GM19043 (cell line): ENCODE results near the gene COL28A1.

Source experiments
- ATAC-seq: cut with Tn5 transposase; IDR thresholded peaks from one replicate; pipeline ENCODE4 v1.9.1; 2021; ENCODE audit warnings: low read depth; ENCODE audit not compliant: unreplicated experiment

Gene COL28A1

DNA sequence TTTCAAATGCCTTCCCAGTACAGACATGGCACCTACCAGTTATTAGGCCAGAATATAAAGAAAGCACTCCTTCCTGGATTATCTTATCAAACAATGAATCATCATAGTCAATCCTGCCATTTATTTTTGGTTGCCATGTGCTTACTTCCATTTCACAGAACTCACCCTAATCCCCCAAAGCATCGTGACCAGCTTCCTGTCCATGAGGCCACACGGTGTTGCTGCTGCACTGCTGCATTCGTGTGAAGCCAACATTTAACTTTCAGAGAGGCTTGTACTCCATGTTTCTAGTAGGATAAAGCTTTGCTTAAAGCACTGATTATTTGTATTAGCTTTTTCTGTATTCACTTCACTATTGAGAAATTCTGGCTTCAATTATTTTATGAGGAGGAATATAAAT, 14.4 kb downstream of the COL28A1 start:
- no peak for ATAC-seq

DNA sequence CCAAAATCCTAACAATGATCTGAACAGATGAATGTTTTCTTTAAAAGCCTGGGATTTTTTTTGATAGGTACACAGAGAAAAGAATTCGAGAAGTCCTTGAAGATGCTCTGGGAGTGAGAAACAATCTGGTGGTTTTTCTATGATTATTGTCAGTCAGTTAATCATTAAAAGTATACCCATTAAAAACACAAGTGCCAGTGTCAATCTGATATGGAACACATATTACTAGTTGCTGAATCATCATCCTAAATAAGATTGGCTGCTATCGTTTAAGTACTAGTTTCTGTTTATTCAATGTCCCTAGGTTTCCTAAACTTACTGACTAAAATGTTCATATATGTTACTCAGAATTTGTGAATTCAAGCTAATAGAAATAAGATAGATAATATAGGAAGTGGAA, 16.1 kb downstream of the COL28A1 start:
- no peak for ATAC-seq

DNA sequence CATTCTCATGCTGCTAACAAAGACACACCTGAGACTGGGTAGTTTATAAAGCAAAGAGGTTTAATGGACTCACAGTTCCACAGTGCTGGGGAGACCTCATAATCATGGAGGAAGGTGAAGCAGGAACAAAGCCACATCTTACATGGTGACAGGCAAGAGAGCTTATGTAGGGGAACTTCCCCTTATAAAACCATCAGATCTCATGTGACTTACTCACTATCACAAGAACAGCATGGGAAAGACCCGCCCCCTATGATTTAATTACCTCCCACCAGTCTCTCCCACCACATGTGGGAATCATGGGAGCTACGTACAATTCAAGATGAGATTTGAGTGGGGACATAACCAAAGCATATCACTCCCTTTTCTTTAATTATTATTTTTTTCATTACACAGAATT, 16.6 kb downstream of the COL28A1 start:
- no peak for ATAC-seq

DNA sequence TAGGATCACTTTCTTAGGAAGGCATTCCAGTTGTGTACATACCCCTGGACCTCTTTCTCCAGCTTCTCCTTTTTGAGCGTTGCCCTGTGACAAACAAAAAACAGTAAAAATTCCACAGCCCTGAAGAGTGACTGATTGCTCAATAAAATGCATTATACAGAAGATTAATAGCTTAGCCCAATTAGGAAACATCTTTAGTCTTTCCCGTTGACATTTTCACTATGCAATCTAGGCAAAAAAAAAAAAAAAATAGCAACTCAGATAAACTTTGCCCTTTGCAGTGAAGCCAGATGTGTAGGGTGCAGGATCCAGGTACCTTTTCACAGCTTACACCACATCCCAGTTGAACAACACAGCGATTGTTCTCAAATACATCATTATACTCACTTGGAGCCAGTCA, 17.9 kb downstream of the COL28A1 start:
- ATAC-seq = no peak

DNA sequence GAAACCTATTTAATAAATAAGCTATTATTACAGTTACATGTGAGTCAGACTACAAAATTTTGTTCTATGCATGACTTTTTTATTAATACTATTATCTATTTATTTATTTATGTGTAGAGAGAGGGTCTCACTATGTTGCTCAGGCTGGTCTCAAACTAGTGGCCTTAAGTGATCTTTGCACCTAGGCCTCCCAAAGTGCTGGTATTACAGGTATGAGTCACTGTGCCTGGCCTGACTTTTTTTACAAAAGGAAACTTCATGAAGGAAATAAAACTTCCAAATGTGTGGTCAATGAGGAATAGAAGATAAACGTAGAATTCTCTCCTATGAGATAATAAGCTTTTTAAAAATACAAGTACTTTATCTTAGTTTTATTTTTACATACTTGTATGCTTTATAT, 19.0 kb downstream of the COL28A1 start:
- no peak for ATAC-seq

DNA sequence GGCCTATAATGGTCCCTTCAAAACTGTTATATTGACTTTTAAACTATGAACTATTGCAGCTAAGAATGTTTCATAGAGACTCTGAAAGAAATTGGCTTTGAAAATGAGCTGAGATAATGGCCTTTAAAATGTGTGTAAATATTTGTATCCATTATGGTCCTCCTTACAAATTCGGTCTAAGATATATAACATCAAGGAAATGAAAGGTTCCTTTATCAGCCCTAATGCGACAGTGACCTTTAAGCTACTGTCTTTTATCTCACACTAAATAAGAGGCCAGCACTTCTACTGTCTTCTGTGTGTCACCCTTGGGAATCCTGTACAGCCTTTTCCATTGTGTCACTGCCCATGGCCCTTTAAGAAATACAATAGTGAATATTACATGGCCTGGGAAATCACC, 19.5 kb downstream of the COL28A1 start:
- no peak for ATAC-seq

DNA sequence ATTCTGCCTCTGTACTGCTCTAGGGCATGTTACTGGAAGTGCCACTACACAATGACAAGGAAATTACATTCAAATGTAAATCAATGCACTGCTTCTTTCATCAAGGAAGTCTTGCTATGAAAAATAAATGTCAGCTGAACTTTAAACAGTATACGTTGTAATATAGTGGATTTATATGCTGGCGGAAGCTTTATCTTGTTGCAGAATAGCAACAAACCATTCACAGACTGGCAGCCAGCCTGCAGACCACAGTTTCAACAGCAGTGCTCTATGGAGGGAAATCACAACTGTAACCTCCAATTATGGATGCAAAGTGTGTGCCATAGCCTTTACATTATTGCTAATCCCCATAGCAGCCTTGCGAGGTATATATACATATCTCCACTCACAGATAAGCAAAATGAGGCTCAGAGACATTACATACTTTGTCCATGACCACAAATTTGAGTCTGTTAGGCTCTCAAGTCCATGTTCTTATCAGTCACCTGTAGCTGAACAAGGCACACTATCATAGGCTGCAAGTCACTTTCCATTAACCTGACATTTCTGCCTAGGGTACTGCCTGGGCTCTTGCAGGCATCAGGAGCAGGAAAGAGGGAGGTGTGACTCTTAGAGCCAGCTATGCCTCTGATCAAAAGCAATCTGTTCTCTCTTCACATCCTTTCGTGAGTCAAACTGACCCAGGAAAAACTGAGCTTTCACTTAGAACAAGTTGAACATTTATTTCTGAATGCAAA, 22.6 kb downstream of the COL28A1 start:
- ATAC-seq = no peak

DNA sequence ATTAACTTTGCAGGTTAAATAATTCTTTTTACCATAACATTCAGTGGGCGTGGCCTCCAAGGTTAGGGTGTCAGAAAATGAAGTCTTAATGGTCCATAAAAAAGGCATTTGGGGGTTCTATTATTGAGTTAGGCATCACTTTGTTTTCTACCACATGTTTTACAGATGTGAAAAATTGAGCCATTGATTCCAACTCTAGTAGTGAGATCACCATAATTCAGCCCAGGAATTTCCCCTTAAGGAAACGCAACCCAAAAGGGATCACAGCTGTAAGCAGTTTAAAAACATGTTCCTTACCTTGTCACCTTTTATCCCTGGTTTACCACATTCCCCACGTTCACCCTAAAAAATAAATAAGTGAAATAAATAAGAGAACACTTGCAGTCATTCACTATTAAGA, 24.9 kb downstream of the COL28A1 start:
- ATAC-seq = no peak

DNA sequence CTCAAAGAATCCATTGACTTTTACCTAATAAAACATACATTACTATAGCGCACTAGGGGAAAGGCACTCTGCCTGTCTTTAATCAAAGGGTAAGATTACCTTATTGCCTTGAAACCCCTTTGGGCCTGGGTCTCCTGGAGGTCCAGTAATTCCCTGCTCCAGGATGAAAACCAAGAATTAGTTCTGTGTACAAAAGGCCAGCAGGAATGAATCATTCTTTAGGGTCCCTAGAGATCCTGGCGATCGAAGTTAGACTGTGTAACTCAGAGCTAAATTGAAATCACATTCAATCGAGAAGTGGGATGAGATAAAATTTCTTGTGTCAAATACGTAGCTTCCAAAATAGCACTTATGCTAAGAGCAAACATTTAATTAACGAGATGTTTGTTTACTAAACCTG, 29.8 kb downstream of the COL28A1 start:
- ATAC-seq = no peak

DNA sequence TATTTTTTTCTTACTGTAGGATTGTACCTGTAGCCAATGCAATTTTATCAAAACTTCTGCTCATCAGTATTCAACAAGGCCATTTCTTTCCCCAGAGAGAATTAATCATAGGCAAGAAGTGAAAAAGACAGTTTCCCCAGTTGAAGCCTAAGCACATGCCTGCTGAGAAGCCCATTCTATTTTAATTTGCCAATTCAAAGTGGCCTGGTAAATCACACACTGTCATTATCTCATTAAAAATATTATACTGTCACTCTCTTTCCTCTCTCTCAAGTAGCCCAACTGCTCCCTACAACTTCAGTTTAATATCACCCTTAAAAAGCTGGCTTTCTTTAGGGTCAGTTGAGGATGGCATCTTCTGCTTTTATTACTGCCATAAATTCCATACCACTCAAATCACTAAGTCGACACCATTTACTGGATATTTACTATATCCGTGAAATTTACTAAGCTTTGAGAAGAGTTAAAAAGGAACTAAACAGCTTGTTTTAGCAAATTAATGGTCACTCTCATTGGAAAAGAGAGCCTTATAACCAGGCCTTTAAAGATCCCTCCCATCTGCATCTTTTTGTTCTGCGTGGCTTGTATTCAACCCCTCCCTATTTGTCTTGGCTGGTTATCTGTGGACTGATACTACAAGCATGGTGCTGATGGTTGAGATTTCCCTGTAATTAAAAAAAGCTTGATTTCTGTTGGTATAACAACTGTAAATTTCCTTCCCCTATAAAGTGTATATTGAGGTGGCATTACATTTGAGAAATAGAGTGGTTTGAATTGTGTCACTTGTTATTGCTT, 30.6 kb downstream of the COL28A1 start:
- no peak for ATAC-seq

DNA sequence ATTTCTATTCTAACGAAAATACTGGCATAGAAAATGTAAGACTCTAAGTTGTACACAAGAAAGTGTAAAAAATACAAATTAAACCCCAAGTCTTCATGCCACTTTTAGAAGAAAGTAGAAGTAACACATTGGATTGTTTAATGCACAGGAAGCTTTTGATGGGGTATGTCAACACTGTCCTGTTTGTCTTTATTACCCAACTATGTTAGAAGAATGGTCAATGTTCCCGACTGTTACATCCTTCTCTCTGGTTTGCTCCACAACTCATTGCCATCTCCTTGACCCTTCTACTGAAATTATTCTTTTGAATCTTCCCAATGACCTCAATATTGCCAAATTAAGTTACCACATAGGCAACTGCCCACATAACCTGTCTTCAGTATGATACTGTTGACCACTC, 35.8 kb downstream of the COL28A1 start:
- ATAC-seq = no peak

DNA sequence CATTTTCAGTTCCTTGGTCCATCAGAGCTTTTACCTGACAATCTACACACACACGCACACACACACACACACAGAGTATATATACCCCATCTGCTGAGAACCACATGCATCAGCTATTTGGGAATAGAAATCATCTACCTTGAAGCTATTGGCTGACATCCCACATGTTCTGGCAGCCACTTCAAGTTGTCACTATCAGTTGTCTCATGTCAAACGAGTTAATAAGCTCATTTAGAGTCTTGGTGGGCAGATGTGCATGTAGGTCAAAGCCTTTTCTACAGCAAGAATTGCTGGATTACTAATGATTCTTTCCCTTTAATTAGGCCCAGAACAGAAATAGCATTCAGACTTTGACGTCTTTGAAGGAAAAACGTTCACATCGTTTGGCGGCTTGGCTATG, 36.8 kb downstream of the COL28A1 start:
- no peak for ATAC-seq

DNA sequence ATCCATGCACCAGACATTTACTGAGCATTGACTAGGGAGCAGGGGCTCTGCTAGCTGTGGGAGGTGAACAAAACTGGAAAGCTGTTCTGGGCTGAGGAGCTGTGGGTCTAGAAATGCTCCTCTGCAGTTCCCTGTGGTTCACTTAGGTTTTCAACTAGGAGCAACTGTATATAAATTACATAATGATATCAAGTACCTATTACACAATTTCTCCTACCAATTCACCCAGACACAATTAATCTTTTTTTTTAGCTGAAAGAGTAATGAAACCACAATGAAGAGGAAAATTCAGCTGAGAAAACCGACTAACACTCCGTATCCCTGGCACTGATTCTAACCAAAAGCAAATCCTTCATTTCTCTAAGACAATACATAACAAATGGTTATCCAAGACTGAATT, 39.4 kb downstream of the COL28A1 start:
- no peak for ATAC-seq

DNA sequence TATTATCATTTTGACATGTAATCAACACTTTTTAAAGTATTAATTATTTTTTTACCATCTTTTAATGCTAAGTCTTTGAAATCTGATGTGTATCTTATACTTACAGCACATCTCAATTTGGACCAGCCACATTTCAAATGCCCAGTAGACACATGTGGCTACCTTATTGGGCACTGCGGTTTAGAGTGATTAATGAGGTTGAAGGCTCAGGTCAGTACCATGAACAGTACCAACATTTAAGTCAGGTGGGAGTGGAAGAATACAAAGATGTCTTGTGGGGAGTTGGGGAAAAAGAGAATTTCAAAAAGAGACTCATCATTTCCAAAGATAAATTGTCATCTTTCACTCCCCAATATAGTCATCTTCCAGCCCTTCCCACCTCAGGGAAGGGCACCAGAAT, 40.5 kb downstream of the COL28A1 start:
- ATAC-seq = no peak

DNA sequence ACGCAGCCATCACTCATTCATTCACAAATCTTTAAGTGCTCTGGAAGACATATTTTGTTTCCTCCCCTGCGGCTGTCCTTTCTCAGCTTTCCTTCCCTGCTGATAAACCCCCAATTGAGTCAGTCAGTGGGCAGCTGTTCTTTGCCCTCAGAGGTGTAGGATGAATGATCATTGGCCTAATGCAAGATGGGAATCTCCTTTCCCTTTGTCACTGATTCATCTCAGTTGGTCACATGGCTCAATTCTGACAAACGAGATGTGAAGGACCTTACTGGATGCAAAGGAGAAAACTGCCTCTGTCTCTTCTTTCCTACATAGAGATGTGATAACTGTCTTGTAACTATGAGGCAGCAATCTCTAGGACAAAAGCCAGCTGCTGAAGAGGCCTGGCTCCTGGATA, 44.6 kb downstream of the COL28A1 start:
- ATAC-seq = no peak

DNA sequence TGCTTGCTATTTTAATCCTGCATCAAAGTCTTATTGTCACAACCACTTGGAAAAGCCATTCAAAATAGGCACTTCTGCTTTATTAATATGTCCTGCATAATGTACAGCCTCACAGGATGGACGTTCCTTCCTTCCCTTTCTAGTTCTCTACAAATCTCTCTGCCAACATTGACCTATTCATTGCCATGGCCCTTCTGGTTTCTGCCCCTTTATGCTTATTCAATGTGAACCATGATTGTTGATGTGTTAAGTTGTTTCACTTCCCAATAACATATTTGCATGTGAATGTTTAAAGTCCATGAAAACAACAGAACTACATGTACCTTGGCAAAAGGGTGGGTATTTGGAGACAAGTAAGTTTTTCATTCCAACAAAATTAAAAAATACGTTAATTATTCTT, 45.7 kb downstream of the COL28A1 start:
- ATAC-seq = no peak

DNA sequence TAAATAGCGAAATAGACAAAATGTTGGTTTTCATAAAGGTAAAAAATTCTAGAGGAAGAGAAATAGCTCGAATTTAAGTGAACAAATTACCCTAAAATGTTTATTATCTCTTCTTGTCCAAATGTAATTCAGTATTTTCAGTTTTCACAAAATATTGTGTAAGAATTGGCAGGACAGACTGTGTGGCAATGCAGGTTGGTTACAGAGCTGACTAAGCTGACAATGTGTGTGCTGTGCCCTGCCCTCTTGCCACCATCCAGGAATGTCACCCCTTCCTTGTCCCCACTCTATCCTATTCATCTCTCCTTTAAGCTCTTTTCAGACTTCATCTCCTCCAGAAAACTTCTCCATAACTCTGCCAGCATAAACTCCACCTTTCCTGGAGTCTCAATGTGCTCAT, 46.1 kb downstream of the COL28A1 start:
- ATAC-seq = no peak

DNA sequence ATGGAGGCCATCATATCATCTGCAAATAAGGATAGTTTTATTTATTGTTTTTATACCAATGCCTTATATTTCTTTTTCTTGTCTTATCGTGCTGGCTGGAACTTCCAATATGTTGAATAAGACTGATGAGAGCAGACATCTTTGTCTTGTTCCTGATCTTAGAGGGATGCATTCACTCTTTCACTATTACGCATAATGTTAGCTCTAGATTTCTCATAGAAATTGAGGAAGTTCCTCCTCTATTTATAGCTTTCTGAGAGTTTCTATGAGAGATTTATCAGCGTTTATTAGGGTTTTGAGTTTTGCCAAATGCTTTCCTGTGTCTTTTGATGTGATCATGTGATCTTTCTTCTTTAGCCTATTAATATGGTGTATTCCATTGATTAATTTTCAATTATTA, 49.3 kb downstream of the COL28A1 start:
- ATAC-seq = no peak

DNA sequence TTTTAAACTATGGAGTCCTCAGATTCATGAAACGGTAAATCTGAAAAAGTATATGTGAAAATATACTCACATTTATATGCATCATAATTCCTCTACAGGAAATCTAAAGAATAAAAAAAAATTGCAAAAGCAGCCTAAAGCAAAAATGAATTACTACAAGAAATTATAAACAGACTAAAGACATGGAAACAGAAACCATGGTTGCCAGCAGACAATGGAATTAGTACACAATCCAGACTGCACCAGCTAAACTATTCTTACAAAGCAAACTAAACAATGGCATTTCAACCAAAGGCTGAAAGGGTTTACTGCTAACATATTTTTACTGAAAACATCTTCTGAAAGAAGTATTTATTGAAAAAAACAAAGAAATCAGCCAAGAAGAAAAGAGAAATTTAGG, 51.6 kb downstream of the COL28A1 start:
- no peak for ATAC-seq

DNA sequence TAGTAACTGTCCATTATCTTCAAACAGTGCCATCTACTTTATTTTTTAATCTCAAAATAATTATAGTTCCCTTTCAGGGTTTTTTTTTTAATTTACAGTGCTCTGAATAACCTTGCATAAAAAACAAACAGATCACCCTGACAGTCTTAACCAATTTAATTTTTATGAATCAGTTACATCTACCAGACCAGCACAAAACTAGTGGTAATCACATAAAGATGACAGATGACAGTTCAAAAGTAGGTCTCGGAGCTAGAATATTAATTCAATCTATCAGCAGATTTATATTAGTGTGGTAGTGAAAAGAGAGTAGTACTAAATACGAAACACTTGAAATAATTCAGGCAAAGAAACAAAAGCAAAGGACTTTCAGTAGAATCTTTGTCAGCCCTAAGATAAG, 53.9 kb downstream of the COL28A1 start:
- no peak for ATAC-seq

DNA sequence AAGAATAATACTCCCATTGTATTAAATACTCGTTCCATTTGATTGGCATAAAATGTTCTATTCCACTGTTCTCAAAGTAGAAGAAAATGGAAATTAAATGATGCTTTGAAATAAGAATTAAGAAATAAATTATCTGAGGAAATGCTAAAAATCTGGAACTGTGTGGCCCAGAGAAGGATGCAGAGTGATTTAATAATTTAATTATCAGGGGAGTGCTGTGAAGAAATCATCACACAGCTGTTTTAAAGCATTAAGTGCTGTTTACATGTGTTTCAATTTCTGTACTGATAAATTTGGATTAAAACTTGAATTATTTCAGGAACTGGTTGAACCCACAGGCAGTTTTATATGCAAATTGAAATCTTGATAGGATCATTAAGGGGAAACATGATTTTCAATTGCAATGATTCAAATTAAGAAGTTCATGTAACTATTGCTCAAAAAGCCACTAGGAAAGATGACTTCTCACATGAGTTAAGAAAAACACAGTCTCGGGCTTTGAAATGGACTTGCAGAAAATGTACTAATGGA, 56.3 kb downstream of the COL28A1 start:
- no peak for ATAC-seq

DNA sequence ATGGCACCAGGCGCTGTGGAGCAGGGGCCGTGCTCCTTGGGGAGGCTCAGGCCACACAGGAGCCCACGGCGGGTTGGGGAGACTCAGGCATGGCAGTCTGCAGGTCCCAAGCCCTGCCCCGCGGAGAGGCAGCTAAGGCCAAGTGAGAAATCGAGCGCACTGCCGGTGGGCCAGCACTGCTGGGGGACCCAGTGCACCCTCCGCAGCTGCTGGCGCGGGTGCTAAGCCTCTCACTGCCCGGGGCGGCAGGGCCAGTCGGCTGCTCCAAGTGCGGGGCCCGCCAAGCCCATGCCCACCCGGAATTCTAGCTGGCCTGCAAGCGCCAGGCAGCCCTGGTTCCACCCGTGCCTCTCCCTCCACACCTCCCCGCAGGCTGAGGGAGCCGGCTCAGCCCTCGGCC, 57.1 kb downstream of the COL28A1 start:
- ATAC-seq = no peak
